ENCODE results near the gene CPEB3. TPM values are rescaled to one million over a fixed set of nuclear protein-coding genes. Genes with fewer than 3 reads are reported as not detected.
"Not testable (repeated sequence)": the region's sequence is repeated elsewhere in the genome, so short reads cannot be mapped to it uniquely, and the experiment has no call there.

Gene CPEB3
- total RNA-seq, 1 experiment from 2014 or later: 0.53 TPM

DNA sequence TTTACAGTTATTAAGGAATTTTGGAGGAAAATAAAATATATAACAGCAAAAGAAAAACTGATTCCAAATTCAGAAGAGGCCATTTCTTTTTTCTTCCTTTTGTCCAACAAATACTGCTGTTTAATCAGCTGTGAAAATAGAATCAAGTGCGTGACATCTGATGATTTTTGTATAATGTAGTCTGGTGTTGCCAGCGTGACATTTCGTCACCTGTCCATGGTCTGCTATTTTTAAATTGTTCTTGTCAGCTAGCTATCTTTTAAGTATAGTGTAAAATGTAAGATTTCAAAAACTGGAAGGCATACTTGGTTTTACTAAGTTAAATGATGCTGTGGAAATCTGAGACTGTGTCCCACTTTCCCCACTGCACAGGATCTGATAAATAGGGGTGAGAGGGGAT, 105.9 kb downstream of the CPEB3 start:
- Histone ChIP-seq H3K36me3 (no peaks in the 10 kb centered on the region), H3K27me3 (no peaks in the 10 kb centered on the region), H3K9me3 (no peaks in the 10 kb centered on the region), H3K4me3 (no peak overlapping the region)
- DNase-seq: no peak

DNA sequence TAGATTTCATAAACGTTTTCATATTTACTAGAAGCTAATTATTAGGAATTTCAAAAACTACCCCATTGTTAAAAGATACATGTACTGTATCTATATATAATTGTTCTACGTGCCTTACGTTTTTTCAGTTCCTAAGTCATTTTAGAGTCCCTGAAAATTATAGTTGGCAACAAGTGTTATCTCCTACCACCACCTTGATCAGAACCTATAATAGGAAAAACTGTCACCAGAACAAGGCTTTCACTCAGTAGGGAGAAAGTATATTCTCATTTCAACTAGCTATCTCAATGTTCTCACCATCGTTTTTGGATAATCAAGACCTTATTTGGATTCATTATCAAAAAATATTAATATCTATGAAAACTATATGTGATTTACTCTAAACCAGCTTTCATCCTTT, 107.7 kb downstream of the CPEB3 start:
- no peaks in the 10 kb centered on the region for H3K36me3 ChIP-seq

DNA sequence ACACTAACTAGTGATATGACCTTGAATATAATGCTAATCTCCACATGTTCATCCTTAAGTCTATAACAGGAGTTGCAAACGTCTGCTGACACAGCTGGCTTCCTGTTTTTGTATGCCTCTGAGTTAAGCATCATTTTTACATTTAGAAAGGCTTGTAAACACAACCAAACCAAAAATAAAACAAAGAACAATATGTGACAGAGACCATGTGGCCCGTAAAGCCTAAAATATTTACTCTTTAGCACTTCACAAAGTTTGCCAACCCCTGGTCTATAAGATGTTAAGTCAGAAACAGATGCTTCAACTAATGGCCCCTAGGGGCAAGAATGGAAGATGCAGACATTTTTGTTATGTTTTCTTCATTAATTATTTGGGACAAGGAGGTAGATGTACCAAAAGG, 109.3 kb downstream of the CPEB3 start:
- no peak for DNase-seq
- Histone ChIP-seq H3K4me3 (no peak overlapping the region), H3K27me3 (no peaks in the 10 kb centered on the region), H3K36me3 (no peaks in the 10 kb centered on the region), H3K9me3 (no peaks in the 10 kb centered on the region)

More for the DNA sequence above, 107.7 kb downstream of the CPEB3 start:
- no peak for DNase-seq
- no peaks in the 10 kb centered on the region for H3K27me3 ChIP-seq
- no peak overlapping the region for H3K4me3 ChIP-seq
- H3K9me3 ChIP-seq: no peaks in the 10 kb centered on the region

DNA sequence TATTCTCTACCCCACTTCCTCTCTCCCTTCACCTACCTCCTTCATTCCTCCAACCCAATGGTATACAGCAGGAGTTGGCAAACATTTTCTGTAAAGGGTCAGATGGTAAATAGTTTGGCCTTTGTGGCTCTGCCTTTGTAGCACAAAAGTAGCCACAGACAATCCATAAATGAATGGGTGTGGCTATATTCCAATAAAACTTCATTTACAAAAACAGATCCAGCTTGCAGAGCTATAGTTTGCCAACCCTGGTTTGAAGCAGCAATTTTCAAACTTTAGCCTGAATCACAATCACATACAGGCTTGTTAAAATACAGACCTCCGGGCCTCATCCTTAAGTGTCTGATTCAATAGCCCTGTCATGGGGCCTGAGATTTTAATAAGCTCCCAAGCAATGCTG, 110.5 kb downstream of the CPEB3 start:
- Histone ChIP-seq H3K9me3 (no peaks in the 10 kb centered on the region), H3K36me3 (no peaks in the 10 kb centered on the region), H3K27me3 (no peaks in the 10 kb centered on the region), H3K4me3 (no peak overlapping the region)
- DNase-seq: no peak

DNA sequence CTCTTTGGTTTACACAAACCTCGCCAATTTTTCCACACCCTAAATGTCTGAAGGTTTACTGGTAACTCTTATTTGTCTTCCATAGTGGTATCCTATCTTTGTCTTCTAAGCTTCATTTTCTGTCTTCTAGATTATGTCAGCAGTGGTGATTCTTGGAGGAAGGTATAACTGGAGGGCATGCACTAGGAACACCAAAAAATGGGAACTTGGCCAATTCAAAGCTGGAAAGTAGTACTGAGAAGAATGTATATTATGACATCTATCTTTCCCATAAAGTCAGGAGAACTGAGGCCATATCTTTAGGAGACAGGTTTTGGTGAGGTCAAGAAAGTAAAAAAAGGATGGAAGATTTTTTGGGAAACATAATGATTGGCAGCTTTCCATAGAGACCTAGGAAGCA, 113.3 kb downstream of the CPEB3 start:
- H3K27me3 ChIP-seq: no peaks in the 10 kb centered on the region
- H3K9me3 ChIP-seq: no peaks in the 10 kb centered on the region
- H3K4me3 ChIP-seq: no peak overlapping the region
- H3K36me3 ChIP-seq: no peaks in the 10 kb centered on the region
- DNase-seq: no peak

DNA sequence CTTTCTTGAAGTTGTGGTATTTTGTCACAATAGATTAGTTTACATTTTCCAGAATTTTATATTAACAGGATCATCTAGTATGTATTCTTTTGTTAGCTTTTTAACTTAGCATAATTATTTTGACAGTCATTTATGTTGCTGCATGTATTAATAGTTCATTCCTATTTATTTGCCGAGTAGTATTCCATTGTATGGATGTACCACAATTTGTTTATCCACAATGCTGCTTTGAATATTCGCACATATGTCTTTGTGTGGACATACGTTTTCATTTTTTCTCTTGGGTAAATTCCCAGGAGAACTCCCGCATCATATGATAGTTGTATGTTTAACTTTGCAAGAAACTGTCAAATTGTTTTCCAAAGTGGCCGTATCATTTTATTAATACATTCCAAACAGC, 115.7 kb downstream of the CPEB3 start:
- H3K4me3 ChIP-seq: no peak overlapping the region

DNA sequence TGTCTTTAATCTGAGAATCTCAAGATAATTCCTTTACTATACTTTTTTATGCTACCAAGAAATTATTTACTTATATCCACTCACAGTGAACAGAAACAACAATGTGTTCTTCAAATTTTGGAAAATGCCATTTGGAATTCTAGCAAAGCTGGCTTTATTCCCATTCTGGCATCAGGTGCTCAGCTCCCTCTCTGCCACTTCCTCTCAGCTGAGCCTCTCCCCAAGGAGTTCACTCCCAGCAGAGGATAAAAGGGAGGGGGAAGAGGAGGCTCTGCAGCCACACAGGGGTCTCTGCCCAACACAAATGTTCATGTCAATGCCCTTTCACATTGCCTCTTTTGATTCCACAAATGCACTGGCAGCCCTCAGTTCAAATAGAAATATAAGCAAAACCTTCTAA, 116.9 kb downstream of the CPEB3 start:
- no peak for DNase-seq
- Histone ChIP-seq H3K4me3 (no peak overlapping the region), H3K27me3 (no peaks in the 10 kb centered on the region)

More for the DNA sequence above, 115.7 kb downstream of the CPEB3 start:
- H3K36me3 ChIP-seq: no peaks in the 10 kb centered on the region
- H3K9me3 ChIP-seq: no peaks in the 10 kb centered on the region
- no peaks in the 10 kb centered on the region for H3K27me3 ChIP-seq
- DNase-seq: no peak

DNA sequence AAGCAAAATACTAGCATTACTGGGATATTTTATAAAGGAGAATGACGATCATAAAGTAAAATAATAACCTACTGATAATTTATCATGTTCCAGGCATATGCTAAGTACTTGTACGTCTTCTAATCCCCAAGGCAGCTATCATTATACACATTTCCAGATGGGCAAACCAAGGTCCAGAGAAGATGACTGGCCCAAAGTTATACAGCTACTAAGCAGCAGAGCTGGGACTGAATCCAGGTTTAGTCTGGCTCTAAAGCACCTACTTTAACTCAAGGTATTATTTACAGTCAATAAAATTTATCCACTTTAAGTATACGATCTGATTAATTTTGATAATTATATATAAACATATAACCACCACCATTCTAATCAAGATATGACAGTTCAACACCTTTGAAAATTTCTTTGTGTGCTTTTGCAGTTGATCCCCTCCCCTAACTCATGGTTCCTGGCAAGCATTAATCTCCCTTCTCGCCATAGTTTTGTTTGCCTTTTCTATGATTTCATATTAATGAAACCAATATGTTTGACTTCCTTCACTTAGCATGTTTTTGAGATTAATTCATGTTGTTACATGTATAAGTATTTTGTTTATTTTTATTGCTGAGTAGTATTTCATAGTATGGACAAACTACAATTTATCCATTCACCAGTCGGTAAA, 126.7 kb downstream of the CPEB3 start:
- no peaks in the 10 kb centered on the region for H3K36me3 ChIP-seq
- peaks cover 9% of the 10 kb centered on the region for H3K9me3 ChIP-seq
- H3K4me3 ChIP-seq: no peak overlapping the region
- DNase-seq: no peak
- no peaks in the 10 kb centered on the region for H3K27me3 ChIP-seq

More for the DNA sequence above, 116.9 kb downstream of the CPEB3 start:
- no peaks in the 10 kb centered on the region for H3K36me3 ChIP-seq
- H3K9me3 ChIP-seq: no peaks in the 10 kb centered on the region

DNA sequence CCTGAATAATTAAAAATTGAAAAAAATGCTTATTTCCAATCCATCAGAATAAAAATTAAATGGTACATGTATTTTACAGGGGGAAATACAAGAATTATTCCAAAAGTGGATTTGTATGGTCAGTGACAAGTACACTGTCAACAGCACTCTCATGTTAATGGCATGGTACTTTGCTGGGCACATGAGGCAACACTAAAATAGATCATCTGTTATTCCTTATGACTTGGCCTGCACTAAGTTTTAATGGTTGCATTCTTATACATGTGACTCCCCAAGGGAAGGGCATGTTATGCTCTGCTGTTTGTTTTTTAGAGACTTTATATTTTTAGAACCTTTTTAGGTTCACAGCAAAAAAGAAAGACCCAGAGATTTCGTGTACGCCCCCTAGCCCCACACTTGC, 128.3 kb downstream of the CPEB3 start:
- Histone ChIP-seq H3K27me3 (no peaks in the 10 kb centered on the region), H3K9me3 (peaks cover 9% of the 10 kb centered on the region), H3K4me3 (no peak overlapping the region), H3K36me3 (no peaks in the 10 kb centered on the region)
- no peak for DNase-seq

DNA sequence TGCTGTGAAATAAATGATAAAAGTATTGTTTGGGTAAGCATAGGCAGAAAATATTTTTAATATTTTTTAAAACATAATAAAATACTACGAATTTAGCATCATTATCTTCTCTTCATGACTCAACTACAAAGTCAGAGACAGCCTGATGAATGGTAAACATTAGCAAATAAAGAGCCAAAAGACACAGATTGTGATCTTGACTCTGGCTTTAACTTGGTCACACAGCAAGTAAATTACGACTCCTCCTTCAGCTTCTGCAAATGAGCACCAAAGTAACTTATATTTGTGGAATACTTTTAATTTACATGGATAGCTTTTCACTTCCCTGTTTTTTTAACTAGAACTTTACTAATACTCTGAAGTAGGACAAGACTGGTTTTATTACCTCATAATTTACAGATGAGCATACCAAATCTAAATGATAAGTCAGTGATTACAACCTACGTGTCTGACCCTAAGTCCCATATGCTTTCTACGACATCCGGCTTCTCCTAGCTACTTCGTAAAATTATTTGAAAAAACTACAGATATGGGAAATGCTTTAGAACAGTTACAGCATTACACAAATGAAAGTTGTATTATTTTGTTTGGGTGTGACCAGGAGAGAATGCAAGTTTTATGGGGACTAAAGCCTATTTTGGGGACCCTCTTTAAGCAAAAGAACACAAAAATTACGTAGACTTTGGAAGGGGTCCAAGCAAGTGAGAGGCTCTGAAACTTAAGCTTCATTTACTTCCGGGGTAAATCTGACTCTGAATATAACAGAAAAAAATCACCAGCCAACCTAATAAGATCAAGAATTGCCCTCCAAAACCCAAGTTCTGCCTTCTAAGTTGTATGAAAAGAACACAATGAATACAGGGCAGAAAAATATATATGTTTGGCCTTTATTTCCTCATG, 133.8 kb downstream of the CPEB3 start:
- H3K9me3 ChIP-seq: no peaks in the 10 kb centered on the region
- no peaks in the 10 kb centered on the region for H3K27me3 ChIP-seq
- no peak overlapping the region for H3K4me3 ChIP-seq
- no peak for DNase-seq
- no peaks in the 10 kb centered on the region for H3K36me3 ChIP-seq

DNA sequence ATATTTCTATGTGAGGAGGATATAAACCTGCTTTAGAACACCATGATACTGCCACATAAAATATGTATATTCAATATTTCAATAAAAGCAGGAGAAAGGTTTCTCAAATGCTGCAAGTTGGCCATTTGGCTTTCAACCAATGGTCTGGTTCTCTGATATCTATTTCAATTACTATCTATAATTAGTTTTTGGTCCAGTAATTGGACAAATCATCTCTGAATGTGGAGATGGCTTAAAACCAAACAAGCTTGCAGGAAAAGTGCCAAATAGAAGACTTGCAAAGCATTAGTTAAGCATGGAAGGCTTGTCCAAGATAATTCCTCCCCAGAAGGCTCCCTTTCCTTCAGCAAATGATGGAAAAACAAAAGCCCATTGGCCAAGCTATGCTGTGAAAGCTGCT, 140.1 kb downstream of the CPEB3 start:
- no peak for DNase-seq
- H3K27me3 ChIP-seq: no peaks in the 10 kb centered on the region
- no peak overlapping the region for H3K4me3 ChIP-seq
- H3K36me3 ChIP-seq: no peaks in the 10 kb centered on the region
- no peaks in the 10 kb centered on the region for H3K9me3 ChIP-seq

DNA sequence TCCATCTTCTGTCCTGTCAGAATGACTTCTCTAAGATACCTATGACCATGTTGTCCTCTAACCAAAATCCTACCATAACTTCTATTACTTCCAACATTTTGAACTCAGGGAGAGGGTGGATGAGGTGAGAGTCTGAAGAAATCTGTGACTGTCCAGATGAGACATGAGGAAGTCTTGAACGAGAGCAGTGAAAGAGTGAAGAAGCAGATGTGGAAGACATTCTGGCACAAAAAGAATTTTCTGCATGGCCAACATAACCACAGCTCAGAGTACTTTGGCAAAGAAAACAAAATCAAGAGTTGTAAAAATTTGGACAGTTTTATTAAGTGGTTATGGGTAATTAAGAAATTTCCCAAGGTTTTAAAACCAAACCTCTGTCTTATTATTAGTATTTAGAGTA, 141.6 kb downstream of the CPEB3 start:
- H3K4me3 ChIP-seq: no peak overlapping the region
- no peaks in the 10 kb centered on the region for H3K9me3 ChIP-seq
- H3K36me3 ChIP-seq: no peaks in the 10 kb centered on the region
- H3K27me3 ChIP-seq: no peaks in the 10 kb centered on the region
- DNase-seq: no peak

DNA sequence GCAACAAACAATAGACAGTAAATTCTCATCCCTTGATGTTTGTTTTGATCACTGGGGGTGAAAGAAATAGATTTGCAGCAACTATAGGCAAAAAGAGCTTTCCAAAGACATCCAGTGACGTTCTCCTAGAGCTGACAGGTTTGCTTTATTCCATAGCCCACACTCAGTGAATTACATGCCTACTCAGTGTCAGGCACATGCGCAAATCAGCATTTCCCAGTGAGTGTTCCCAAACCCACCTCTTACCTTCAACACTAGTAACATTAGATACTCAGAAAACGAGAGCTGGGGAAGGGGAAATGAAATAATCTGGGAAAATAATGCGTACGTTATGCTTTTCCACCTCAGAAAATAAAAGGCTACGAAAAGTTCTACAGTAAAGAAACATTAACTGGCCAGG, 144.1 kb downstream of the CPEB3 start:
- Histone ChIP-seq H3K9me3 (no peaks in the 10 kb centered on the region), H3K36me3 (no peaks in the 10 kb centered on the region), H3K4me3 (no peak overlapping the region), H3K27me3 (no peaks in the 10 kb centered on the region)
- DNase-seq: no peak

DNA sequence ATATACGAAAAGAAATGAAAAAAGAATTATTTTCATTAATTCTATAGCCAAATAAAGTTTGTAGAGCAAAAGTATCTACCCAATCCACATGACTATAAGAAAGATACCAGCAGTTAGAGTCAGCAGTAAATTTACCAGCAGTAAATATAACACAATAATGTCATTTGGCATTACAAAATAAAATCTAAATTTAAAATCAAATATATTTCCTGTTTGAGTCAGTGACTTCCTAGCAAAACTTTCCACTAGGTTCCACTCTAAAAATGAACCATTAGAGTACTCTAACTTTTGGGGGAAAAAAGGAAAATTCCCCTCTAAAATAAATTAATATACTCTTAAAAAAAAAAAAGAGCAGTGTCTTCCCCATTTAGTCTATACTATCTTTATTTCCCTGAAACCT, 144.8 kb downstream of the CPEB3 start:
- Histone ChIP-seq H3K9me3 (no peaks in the 10 kb centered on the region), H3K27me3 (no peaks in the 10 kb centered on the region), H3K4me3 (no peak overlapping the region), H3K36me3 (no peaks in the 10 kb centered on the region)
- DNase-seq: no peak

DNA sequence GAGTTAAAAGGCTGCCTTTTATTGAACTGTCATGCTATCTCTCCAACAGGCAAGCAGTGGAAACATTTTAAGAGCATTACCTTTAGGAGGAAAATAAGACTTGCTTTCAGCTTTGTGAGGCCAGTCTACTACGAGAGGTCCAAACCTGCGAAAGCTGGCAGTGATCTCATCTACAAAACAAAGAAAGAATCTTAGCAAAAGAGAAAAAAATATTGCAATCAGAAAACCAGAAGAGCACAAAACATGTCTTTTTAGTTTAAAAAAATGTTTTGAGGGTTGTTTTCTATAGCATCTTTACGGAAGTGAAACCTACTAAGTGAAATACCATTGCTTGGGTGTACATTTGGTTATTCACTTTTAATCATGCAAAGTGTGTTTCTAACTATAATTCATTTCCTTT, 147.9 kb downstream of the CPEB3 start:
- DNase-seq: no peak
- Histone ChIP-seq H3K27me3 (no peaks in the 10 kb centered on the region), H3K9me3 (no peaks in the 10 kb centered on the region), H3K4me3 (no peak overlapping the region), H3K36me3 (no peaks in the 10 kb centered on the region)

DNA sequence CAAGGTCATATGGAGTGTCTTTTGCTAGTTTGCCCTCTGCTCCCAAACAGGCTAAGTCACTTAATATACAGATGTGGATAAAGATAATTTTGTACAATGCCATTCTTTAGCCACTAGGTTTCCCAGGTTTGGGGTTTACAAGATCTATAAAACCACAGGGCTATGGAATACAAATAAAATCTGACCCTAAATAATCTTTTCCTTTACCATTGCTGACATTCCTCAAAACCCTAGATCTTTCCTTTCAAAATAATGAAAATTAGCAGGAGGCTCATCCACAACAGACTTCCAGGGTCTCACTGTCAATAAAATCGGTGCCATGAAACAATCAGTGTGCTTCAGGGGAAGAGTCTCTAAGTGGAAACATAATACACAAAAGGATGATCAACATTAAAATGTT, 148.4 kb downstream of the CPEB3 start:
- H3K4me3 ChIP-seq: no peak overlapping the region
- no peak for DNase-seq
- H3K9me3 ChIP-seq: no peaks in the 10 kb centered on the region
- H3K27me3 ChIP-seq: no peaks in the 10 kb centered on the region
- no peaks in the 10 kb centered on the region for H3K36me3 ChIP-seq

DNA sequence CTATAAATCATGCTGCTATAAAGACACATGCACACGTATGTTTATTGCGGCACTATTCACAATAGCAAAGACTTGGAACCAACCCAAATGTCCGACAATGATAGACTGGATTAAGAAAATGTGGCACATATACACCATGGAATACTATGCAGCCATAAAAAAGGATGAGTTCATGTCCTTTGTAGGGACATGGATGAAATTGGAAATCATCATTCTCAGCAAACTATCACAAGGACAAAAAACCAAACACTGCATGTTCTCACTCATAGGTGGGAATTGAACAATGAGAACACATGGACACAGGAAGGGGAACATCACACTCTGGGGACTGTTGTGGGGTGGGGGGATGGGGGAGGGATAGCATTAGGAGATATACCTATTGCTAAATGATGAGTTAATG, 149.7 kb downstream of the CPEB3 start:
- not testable (repeated sequence) for H3K4me3 ChIP-seq, H3K9me3 ChIP-seq, DNase-seq, H3K27me3 ChIP-seq, H3K36me3 ChIP-seq

DNA sequence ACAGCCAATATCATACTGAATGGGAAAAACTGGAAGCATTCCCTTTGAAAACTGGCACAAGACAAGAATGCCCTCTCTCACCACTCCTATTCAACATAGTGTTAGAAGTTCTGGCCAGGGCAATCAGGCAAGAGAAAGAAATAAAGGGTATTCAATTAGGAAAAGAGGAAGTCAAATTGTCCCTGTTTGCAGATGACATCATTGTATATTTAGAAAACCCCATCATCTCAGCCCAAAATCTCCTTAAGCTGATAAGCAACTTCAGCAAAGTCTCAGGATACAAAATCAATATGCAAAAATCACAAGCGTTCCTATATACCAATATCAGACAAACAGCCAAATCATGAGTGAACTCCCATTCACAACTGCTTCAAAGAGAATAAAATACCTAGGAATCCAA, 156.8 kb downstream of the CPEB3 start:
- not testable (repeated sequence) for H3K4me3 ChIP-seq, H3K36me3 ChIP-seq, DNase-seq, H3K27me3 ChIP-seq, H3K9me3 ChIP-seq
